ENCODE data around the gene ZNF385C.

DNA sequence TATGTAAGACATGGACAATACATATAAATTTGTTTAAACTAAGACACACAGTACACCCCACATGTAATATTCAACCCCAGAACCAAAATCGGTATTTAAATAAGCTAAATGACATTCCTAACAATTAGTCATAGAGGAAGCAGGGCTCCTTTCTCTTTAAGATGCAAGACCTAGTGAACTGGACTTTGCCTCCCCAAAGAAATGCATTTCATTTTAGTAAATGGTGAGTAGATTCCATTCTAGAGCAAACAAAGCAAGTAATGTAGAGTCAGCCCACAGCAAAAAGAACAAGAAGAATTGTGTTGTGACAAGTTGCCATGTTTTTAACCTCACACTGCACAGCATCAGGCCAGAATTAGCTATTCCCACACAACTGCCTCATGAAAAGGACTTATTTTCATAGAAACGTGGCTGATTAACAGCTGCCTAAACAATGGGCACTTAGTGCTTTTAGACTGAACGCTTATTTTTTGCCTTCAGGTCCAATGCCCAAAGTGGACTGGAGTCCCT lies 95.4 kb downstream of the ZNF385C start:
- TF ChIP-seq, protein P1, sequence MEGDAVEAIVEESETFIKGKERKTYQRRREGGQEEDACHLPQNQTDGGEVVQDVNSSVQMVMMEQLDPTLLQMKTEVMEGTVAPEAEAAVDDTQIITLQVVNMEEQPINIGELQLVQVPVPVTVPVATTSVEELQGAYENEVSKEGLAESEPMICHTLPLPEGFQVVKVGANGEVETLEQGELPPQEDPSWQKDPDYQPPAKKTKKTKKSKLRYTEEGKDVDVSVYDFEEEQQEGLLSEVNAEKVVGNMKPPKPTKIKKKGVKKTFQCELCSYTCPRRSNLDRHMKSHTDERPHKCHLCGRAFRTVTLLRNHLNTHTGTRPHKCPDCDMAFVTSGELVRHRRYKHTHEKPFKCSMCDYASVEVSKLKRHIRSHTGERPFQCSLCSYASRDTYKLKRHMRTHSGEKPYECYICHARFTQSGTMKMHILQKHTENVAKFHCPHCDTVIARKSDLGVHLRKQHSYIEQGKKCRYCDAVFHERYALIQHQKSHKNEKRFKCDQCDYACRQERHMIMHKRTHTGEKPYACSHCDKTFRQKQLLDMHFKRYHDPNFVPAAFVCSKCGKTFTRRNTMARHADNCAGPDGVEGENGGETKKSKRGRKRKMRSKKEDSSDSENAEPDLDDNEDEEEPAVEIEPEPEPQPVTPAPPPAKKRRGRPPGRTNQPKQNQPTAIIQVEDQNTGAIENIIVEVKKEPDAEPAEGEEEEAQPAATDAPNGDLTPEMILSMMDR (IDR thresholded peaks at IDR 0.05) = no peak
- no peak for TF ChIP-seq POLR2A (IDR thresholded peaks at IDR 0.05)

All from testis (tissue), 2 donors.